GM12801 (cell line): ENCODE measurements around the gene IL23R.

Experiments used
- CTCF ChIP-seq: IDR thresholded peaks from one replicate; pipeline ENCODE4 v1.5.1; 2011; ENCODE audit warnings: control low read depth; ENCODE audit not compliant: insufficient read length; ENCODE audit errors: extremely low read depth

IL23R gene

GRCh38 chr1:67130673-67131072 lies 35.6 kb upstream of the IL23R start:
- TF ChIP-seq CTCF = no peak

GRCh38 chr1:67133177-67133576 lies 33.1 kb upstream of the IL23R start:
- no peak for TF ChIP-seq CTCF

GRCh38 chr1:67134695-67135094 lies 31.6 kb upstream of the IL23R start, which contains the start of gene C1orf141:
C1orf141 (minus strand) TSS chr1:67134970; CDS start chr1:67127240, 7,730 bp downstream.
- TF ChIP-seq CTCF = no peak

GRCh38 chr1:67135354-67135753 lies 30.9 kb upstream of the IL23R start:
- no peak for TF ChIP-seq CTCF

- TF ChIP-seq CTCF = no peak
These were observed 28.9 kb upstream of the IL23R start for GRCh38 chr1:67137307-67137753.

- TF ChIP-seq CTCF = no peak
These were observed 27.3 kb upstream of the IL23R start for GRCh38 chr1:67138813-67139499.

- no peak for TF ChIP-seq CTCF
These were observed 25.8 kb upstream of the IL23R start for GRCh38 chr1:67140460-67140859.
